ENCODE results near the gene GAK.

Gene GAK

GRCh38 chr4:957581-958313 lies 25.6 kb upstream of the GAK start:
- Histone ChIP-seq H3K4me3 (ENCODE audit: low read depth in 1 of 5, low read length in 5 of 5) (no peak overlapping the region), H3K9me3 (ENCODE audit: control insufficient read depth in 5 of 5, low read length in 5 of 5) (no peaks in the 10 kb centered on the region)

GRCh38 chr4:957231-957580 lies 25.1 kb upstream of the GAK start:
- Histone ChIP-seq H3K27me3 (ENCODE audit: control insufficient read depth in 5 of 5, insufficient read depth in 4 of 5, low read length in 5 of 5) (no peaks in the 10 kb centered on the region), H3K4me3 (ENCODE audit: low read depth in 1 of 5, low read length in 5 of 5) (no peak overlapping the region), H3K9me3 (ENCODE audit: control insufficient read depth in 5 of 5, low read length in 5 of 5) (no peaks in the 10 kb centered on the region), H3K4me1 (ENCODE audit: control insufficient read depth in 5 of 5, insufficient read depth in 5 of 5, low read length in 5 of 5) (no peaks in the 10 kb centered on the region), H3K27ac (ENCODE audit: low read depth, low read length) (no peak overlapping the region), H3K36me3 (ENCODE audit: control insufficient read depth in 5 of 5, insufficient read depth in 5 of 5, low read length in 5 of 5) (peaks cover 0 to 87% (median 63%) of the 10 kb centered on the region in 5 donors), H3K9ac (ENCODE audit: low read length in 5 of 5) (no peak overlapping the region)

More at GRCh38 chr4:957581-958313, 25.6 kb upstream of the GAK start:
- H3K4me1 ChIP-seq (ENCODE audit: control insufficient read depth in 5 of 5, insufficient read depth in 5 of 5, low read length in 5 of 5) = no peaks in the 10 kb centered on the region
- no peaks in the 10 kb centered on the region for H3K27me3 ChIP-seq (ENCODE audit: control insufficient read depth in 5 of 5, insufficient read depth in 4 of 5, low read length in 5 of 5)
- H3K9ac ChIP-seq (ENCODE audit: low read length in 5 of 5) = no peak overlapping the region
- peaks cover 0 to 87% (median 67%) of the 10 kb centered on the region in 5 donors for H3K36me3 ChIP-seq (ENCODE audit: control insufficient read depth in 5 of 5, insufficient read depth in 5 of 5, low read length in 5 of 5)
- H3K27ac ChIP-seq (ENCODE audit: low read depth, low read length) = no peak overlapping the region

- Histone ChIP-seq H3K9me3 (ENCODE audit: control insufficient read depth in 5 of 5, low read length in 5 of 5) (no peaks in the 10 kb centered on the region), H3K4me3 (ENCODE audit: low read depth in 1 of 5, low read length in 5 of 5) (no peak overlapping the region), H3K4me1 (ENCODE audit: control insufficient read depth in 5 of 5, insufficient read depth in 5 of 5, low read length in 5 of 5) (no peaks in the 10 kb centered on the region), H3K27ac (ENCODE audit: low read depth, low read length) (no peak overlapping the region), H3K9ac (ENCODE audit: low read length in 5 of 5) (no peak overlapping the region), H3K27me3 (ENCODE audit: control insufficient read depth in 5 of 5, insufficient read depth in 4 of 5, low read length in 5 of 5) (no peaks in the 10 kb centered on the region), H3K36me3 (ENCODE audit: control insufficient read depth in 5 of 5, insufficient read depth in 5 of 5, low read length in 5 of 5) (peaks cover 0 to 87% (median 60%) of the 10 kb centered on the region in 5 donors)
Measured at GRCh38 chr4:956531-957230, 24.6 kb upstream of the GAK start.

GRCh38 chr4:955931-956381 lies 23.8 kb upstream of the GAK start:
- Histone ChIP-seq H3K9me3 (ENCODE audit: control insufficient read depth in 5 of 5, low read length in 5 of 5) (no peaks in the 10 kb centered on the region), H3K27me3 (ENCODE audit: control insufficient read depth in 5 of 5, insufficient read depth in 4 of 5, low read length in 5 of 5) (no peaks in the 10 kb centered on the region), H3K27ac (ENCODE audit: low read depth, low read length) (no peak overlapping the region), H3K4me3 (ENCODE audit: low read depth in 1 of 5, low read length in 5 of 5) (no peak overlapping the region), H3K36me3 (ENCODE audit: control insufficient read depth in 5 of 5, insufficient read depth in 5 of 5, low read length in 5 of 5) (peaks cover 0 to 88% (median 61%) of the 10 kb centered on the region in 5 donors), H3K9ac (ENCODE audit: low read length in 5 of 5) (no peak overlapping the region), H3K4me1 (ENCODE audit: control insufficient read depth in 5 of 5, insufficient read depth in 5 of 5, low read length in 5 of 5) (no peaks in the 10 kb centered on the region)

- Histone ChIP-seq H3K4me3 (ENCODE audit: low read depth in 1 of 5, low read length in 5 of 5) (no peak overlapping the region), H3K9ac (ENCODE audit: low read length in 5 of 5) (no peak overlapping the region), H3K9me3 (ENCODE audit: control insufficient read depth in 5 of 5, low read length in 5 of 5) (no peaks in the 10 kb centered on the region)
Measured at GRCh38 chr4:955161-955921, 23.2 kb upstream of the GAK start.

GRCh38 chr4:954211-955020 lies 22.3 kb upstream of the GAK start:
- Histone ChIP-seq H3K27ac (ENCODE audit: low read depth, low read length) (no peak overlapping the region), H3K4me3 (ENCODE audit: low read depth in 1 of 5, low read length in 5 of 5) (no peak overlapping the region), H3K27me3 (ENCODE audit: control insufficient read depth in 5 of 5, insufficient read depth in 4 of 5, low read length in 5 of 5) (no peaks in the 10 kb centered on the region), H3K9me3 (ENCODE audit: control insufficient read depth in 5 of 5, low read length in 5 of 5) (no peaks in the 10 kb centered on the region), H3K4me1 (ENCODE audit: control insufficient read depth in 5 of 5, insufficient read depth in 5 of 5, low read length in 5 of 5) (no peaks in the 10 kb centered on the region), H3K36me3 (ENCODE audit: control insufficient read depth in 5 of 5, insufficient read depth in 5 of 5, low read length in 5 of 5) (peaks cover 0 to 73% (median 51%) of the 10 kb centered on the region in 5 donors), H3K9ac (ENCODE audit: low read length in 5 of 5) (no peak overlapping the region)

More at GRCh38 chr4:955161-955921, 23.2 kb upstream of the GAK start:
- Histone ChIP-seq H3K27ac (ENCODE audit: low read depth, low read length) (no peak overlapping the region), H3K27me3 (ENCODE audit: control insufficient read depth in 5 of 5, insufficient read depth in 4 of 5, low read length in 5 of 5) (no peaks in the 10 kb centered on the region), H3K4me1 (ENCODE audit: control insufficient read depth in 5 of 5, insufficient read depth in 5 of 5, low read length in 5 of 5) (no peaks in the 10 kb centered on the region), H3K36me3 (ENCODE audit: control insufficient read depth in 5 of 5, insufficient read depth in 5 of 5, low read length in 5 of 5) (peaks cover 0 to 82% (median 57%) of the 10 kb centered on the region in 5 donors)

- Histone ChIP-seq H3K9ac (ENCODE audit: low read length in 5 of 5) (no peak overlapping the region), H3K36me3 (ENCODE audit: control insufficient read depth in 5 of 5, insufficient read depth in 5 of 5, low read length in 5 of 5) (peaks cover 0 to 65% (median 42%) of the 10 kb centered on the region in 5 donors), H3K27me3 (ENCODE audit: control insufficient read depth in 5 of 5, insufficient read depth in 4 of 5, low read length in 5 of 5) (no peaks in the 10 kb centered on the region), H3K4me1 (ENCODE audit: control insufficient read depth in 5 of 5, insufficient read depth in 5 of 5, low read length in 5 of 5) (no peaks in the 10 kb centered on the region), H3K9me3 (ENCODE audit: control insufficient read depth in 5 of 5, low read length in 5 of 5) (no peaks in the 10 kb centered on the region), H3K27ac (ENCODE audit: low read depth, low read length) (no peak overlapping the region), H3K4me3 (ENCODE audit: low read depth in 1 of 5, low read length in 5 of 5) (no peak overlapping the region)
Measured at GRCh38 chr4:953574-953915, 21.4 kb upstream of the GAK start.

- peaks cover 0 to 60% (median 40%) of the 10 kb centered on the region in 5 donors for H3K36me3 ChIP-seq (ENCODE audit: control insufficient read depth in 5 of 5, insufficient read depth in 5 of 5, low read length in 5 of 5)
- H3K9me3 ChIP-seq (ENCODE audit: control insufficient read depth in 5 of 5, low read length in 5 of 5) = no peaks in the 10 kb centered on the region
- no peak overlapping the region for H3K9ac ChIP-seq (ENCODE audit: low read length in 5 of 5)
- H3K4me1 ChIP-seq (ENCODE audit: control insufficient read depth in 5 of 5, insufficient read depth in 5 of 5, low read length in 5 of 5) = no peaks in the 10 kb centered on the region
- no peak overlapping the region for H3K27ac ChIP-seq (ENCODE audit: low read depth, low read length)
- no peaks in the 10 kb centered on the region for H3K27me3 ChIP-seq (ENCODE audit: control insufficient read depth in 5 of 5, insufficient read depth in 4 of 5, low read length in 5 of 5)
- no peak overlapping the region for H3K4me3 ChIP-seq (ENCODE audit: low read depth in 1 of 5, low read length in 5 of 5)
Measured at GRCh38 chr4:952881-953573, 20.9 kb upstream of the GAK start.

Measured in subcutaneous abdominal adipose tissue (tissue), 5 donors.